IMR-90 (cell line): ENCODE data around the gene GSG1. TPM values are rescaled to one million over a fixed set of nuclear protein-coding genes. Genes with fewer than 3 reads are reported as not detected.

Experiments
- ATAC-seq: fragments of 200-7000 bp; cut with Tn5 transposase; 2 replicates; pipeline ENCODE4 v1.9.1; 2020; ENCODE audit warnings: low read depth, mild to moderate bottlenecking, moderate library complexity
- BruUV-seq: library from RNA; stranded (reverse); fragments of 400-500 nt; replicated peaks from 2 replicates; lab custom pipeline; 2021; lab: Mats Ljungman, UMichigan
- CTCF ChIA-PET: fragments of 300-600 bp; formaldehyde crosslinking; extraction: SDS; loops from one replicate; lab custom pipeline; 2021; ENCODE audit warnings: antibody characterized with exemption; lab: Yijun Ruan, JAX
- POLR2A ChIA-PET: fragments of 300-600 bp; sonication (Branson Sonifier 250); formaldehyde crosslinking; loops from one replicate; lab custom pipeline; 2022; ENCODE audit warnings: antibody characterized with exemption; ENCODE audit not compliant: unreplicated experiment; lab: Charles Lee
- DNase-seq: peaks from one replicate; pipeline ENCODE4 v3.0.0; 2013
- H2AFZ ChIP-seq: replicated peaks from 2 replicates; pipeline ENCODE3; 2013; ENCODE audit warnings: low read length, mild to moderate bottlenecking; ENCODE audit not compliant: poor library complexity
- H2AK5ac ChIP-seq: 2 replicates; pipeline ENCODE4 v1.6.1; 2013; ENCODE audit warnings: low read depth, low read length, inconsistent platforms
- H2AK9ac ChIP-seq: replicated peaks from 2 replicates; pipeline ENCODE3; 2013; ENCODE audit warnings: mild to moderate bottlenecking, low read depth, low read length, moderate library complexity; ENCODE audit not compliant: poor library complexity
- H2BK120ac ChIP-seq: 2 replicates; pipeline ENCODE4 v1.6.1; 2013; ENCODE audit warnings: low read depth, low read length, inconsistent platforms
- H2BK15ac ChIP-seq: 3 replicates; pipeline ENCODE4 v1.6.1; 2013; ENCODE audit warnings: low read depth, low read length, inconsistent platforms
- H2BK20ac ChIP-seq: 2 replicates; pipeline ENCODE4 v1.6.1; 2013; ENCODE audit warnings: low read depth, mild to moderate bottlenecking, inconsistent platforms, low read length, moderate library complexity
- H2BK5ac ChIP-seq: 2 replicates; pipeline ENCODE4 v1.6.1; 2013; ENCODE audit warnings: mild to moderate bottlenecking, low read depth, low read length, inconsistent platforms; ENCODE audit not compliant: poor library complexity, severe bottlenecking
- H3K14ac ChIP-seq: replicated peaks from 2 replicates; pipeline ENCODE4 v1.6.1; 2013; ENCODE audit warnings: low read depth, low read length, inconsistent platforms
- H3K18ac ChIP-seq: 2 replicates; pipeline ENCODE4 v1.6.1; 2013; ENCODE audit warnings: low read depth, low read length, control low read depth
- H3K23ac ChIP-seq: 2 replicates; pipeline ENCODE4 v1.6.1; 2013; ENCODE audit warnings: low read depth, low read length, inconsistent platforms
- H3K27ac ChIP-seq: 2 replicates; pipeline ENCODE4 v1.5.1; 2013; ENCODE audit warnings: mild to moderate bottlenecking, control low read depth, low read length; ENCODE audit not compliant: insufficient read depth
- H3K27me3 ChIP-seq: 2 replicates; pipeline ENCODE4 v1.6.1; 2013; ENCODE audit warnings: low read length; ENCODE audit not compliant: control insufficient read depth, insufficient read depth
- H3K36me3 ChIP-seq: 2 replicates; pipeline ENCODE4 v1.6.1; 2013; ENCODE audit warnings: low read length, mixed read lengths; ENCODE audit not compliant: control insufficient read depth, insufficient read depth
- H3K4ac ChIP-seq: 2 replicates; pipeline ENCODE4 v1.6.1; 2013; ENCODE audit warnings: low read depth, low read length, inconsistent platforms
- H3K4me1 ChIP-seq: 2 replicates; pipeline ENCODE4 v1.6.1; 2013; ENCODE audit warnings: low read length, mixed read lengths; ENCODE audit not compliant: control insufficient read depth, insufficient read depth
- H3K4me2 ChIP-seq: 2 replicates; pipeline ENCODE4 v1.6.1; 2013; ENCODE audit warnings: low read depth, mild to moderate bottlenecking, control low read depth, low read length, moderate library complexity
- H3K4me3 ChIP-seq: 2 replicates; pipeline ENCODE4 v1.5.1; 2013; ENCODE audit warnings: low read depth, mild to moderate bottlenecking, control low read depth, low read length, moderate library complexity; ENCODE audit not compliant: insufficient read depth
- H3K56ac ChIP-seq: 2 replicates; pipeline ENCODE4 v1.6.1; 2013; ENCODE audit warnings: low read length, inconsistent platforms; ENCODE audit not compliant: insufficient read depth; ENCODE audit errors: extremely low read depth
- H3K79me1 ChIP-seq, 2 experiments: 2 replicates each; pipeline ENCODE4 v1.6.1; 2013; ENCODE audit warnings: low read length in 2 of 2, inconsistent platforms in 1 of 2, low read depth in 1 of 2
- H3K9ac ChIP-seq: 2 replicates; pipeline ENCODE4 v1.6.1; 2013; ENCODE audit warnings: low read depth, low read length, control low read depth
- H3K9me1 ChIP-seq: 2 replicates; pipeline ENCODE4 v1.6.1; 2013; ENCODE audit warnings: low read length, inconsistent platforms; ENCODE audit not compliant: insufficient read depth
- H3K9me3 ChIP-seq: 2 replicates; pipeline ENCODE4 v1.6.1; 2013; ENCODE audit warnings: low read length; ENCODE audit not compliant: control insufficient read depth, insufficient read depth
- H4K20me1 ChIP-seq: 2 replicates; pipeline ENCODE4 v1.6.1; 2013; ENCODE audit warnings: low read length, inconsistent platforms; ENCODE audit not compliant: insufficient read depth
- H4K5ac ChIP-seq: 2 replicates; pipeline ENCODE4 v1.6.1; 2013; ENCODE audit warnings: mild to moderate bottlenecking, low read depth, low read length, control low read depth
- H4K8ac ChIP-seq, 2 experiments: 2 replicates each; pipeline ENCODE4 v1.6.1; 2013; ENCODE audit warnings: low read depth in 2 of 2, low read length in 2 of 2, control low read depth in 1 of 2, inconsistent platforms in 1 of 2
- H4K91ac ChIP-seq: 2 replicates; pipeline ENCODE4 v1.6.1; 2013; ENCODE audit warnings: low read depth, low read length, inconsistent platforms; ENCODE audit not compliant: insufficient read depth
- BHLHE40 ChIP-seq: fragments of 150-350 bp; IDR thresholded peaks from 2 replicates; pipeline ENCODE4 v1.6.1; 2016; ENCODE audit warnings: mild to moderate bottlenecking, low read depth, low read length
- CHD1 ChIP-seq: IDR thresholded peaks from 2 replicates; pipeline ENCODE4 v1.6.1; 2012; ENCODE audit warnings: low read depth, low read length, improper control_type of control experiment
- FOS ChIP-seq: fragments of 150-350 bp; IDR thresholded peaks from 2 replicates; pipeline ENCODE4 v1.6.1; 2016; ENCODE audit warnings: low read depth, low read length
- MAFK ChIP-seq: IDR thresholded peaks from 2 replicates; pipeline ENCODE4 v1.6.1; 2012; ENCODE audit warnings: low read depth, low read length, improper control_type of control experiment
- MXI1 ChIP-seq: IDR thresholded peaks from 2 replicates; pipeline ENCODE4 v1.6.1; 2012; ENCODE audit warnings: low read depth, mild to moderate bottlenecking, low read length, moderate library complexity, borderline replicate concordance
- NFE2L2 ChIP-seq: fragments of 150-350 bp; IDR thresholded peaks from 2 replicates; pipeline ENCODE4 v1.6.1; 2016; ENCODE audit warnings: low read depth, mild to moderate bottlenecking, low read length
- RAD21 ChIP-seq: IDR thresholded peaks from 2 replicates; pipeline ENCODE4 v1.6.1; 2012; ENCODE audit warnings: low read length, improper control_type of control experiment
- RCOR1 ChIP-seq: IDR thresholded peaks from 2 replicates; pipeline ENCODE4 v1.6.1; 2012; ENCODE audit warnings: mild to moderate bottlenecking, low read length, improper control_type of control experiment; ENCODE audit not compliant: insufficient replicate concordance
- SMC3 ChIP-seq: fragments of 150-350 bp; IDR thresholded peaks from 2 replicates; pipeline ENCODE4 v1.6.1; 2016; ENCODE audit warnings: low read depth, mild to moderate bottlenecking, antibody characterized with exemption, low read length, moderate library complexity
- WGBS, 2 experiments: methylation state at CpG; one replicate each; pipeline versions ENCODE4 v1.1.5 to v1.1.7; 2013; ENCODE audit warnings: missing lambda C conversion rate in 2 of 2; ENCODE audit not compliant: insufficient read length in 1 of 2; ENCODE audit errors: extremely low coverage in 2 of 2; 5-methylcytosine and 5-hydroxymethylcytosine counted together
- dilution Hi-C: fragments of 300-500 bp; cut with HindIII; formaldehyde crosslinking; loops from one replicate; pipeline ENCODE4 v1.14.3; 2018; ENCODE audit warnings: low sequenced_read_pairs; ENCODE audit not compliant: unreplicated experiment
- in situ Hi-C: fragments of 300-500 bp; cut with MboI; formaldehyde crosslinking; loops from 3 replicates; pipeline ENCODE4 v1.14.3; 2019; ENCODE audit warnings: low sequenced_read_pairs, inconsistent platforms, mixed read lengths
- intact Hi-C: fragments of 100-400 bp; cut with micrococcal nuclease; formaldehyde crosslinking; loops from 2 replicates; pipeline ENCODE4 v1.10.0; 2022
- polyA plus RNA-seq, 3 experiments: library from polyadenylated mRNA; depleted of rRNA; stranded (reverse); fragments of >200 nt; gene quantifications; 2 replicates each; pipeline ENCODE4 v1.2.3, GENCODE V29; 2012; ENCODE audit warnings: low replicate concordance in 1 of 3
- total RNA-seq: library from RNA; depleted of rRNA; stranded (reverse); fragments of >200 nt; gene quantifications from 2 replicates; pipeline ENCODE4 v1.2.3, GENCODE V29; 2012
- TF ChIP-seq, protein P1 (sequence below): fragments of 150-350 bp; IDR thresholded peaks from 2 replicates; pipeline ENCODE4 v1.6.1; 2016; ENCODE audit warnings: low read depth, mild to moderate bottlenecking, low read length, moderate library complexity, borderline replicate concordance
- TF ChIP-seq, protein P2 (sequence below): fragments of 150-350 bp; IDR thresholded peaks from 2 replicates; pipeline ENCODE4 v1.6.1; 2017; ENCODE audit warnings: mild to moderate bottlenecking, antibody characterized with exemption, low read length, low read depth
- TF ChIP-seq, protein P3 (sequence below): conservative IDR thresholded peaks from 2 replicates; pipeline ENCODE4 v1.5.1; 2012; ENCODE audit warnings: mild to moderate bottlenecking, low read depth, low read length, improper control_type of control experiment

GSG1 gene
- total and polyA plus RNA-seq, 2 of the 4 experiments (the other 2 are of a cell fraction), result 1.8 to 2.9 TPM

DNA sequence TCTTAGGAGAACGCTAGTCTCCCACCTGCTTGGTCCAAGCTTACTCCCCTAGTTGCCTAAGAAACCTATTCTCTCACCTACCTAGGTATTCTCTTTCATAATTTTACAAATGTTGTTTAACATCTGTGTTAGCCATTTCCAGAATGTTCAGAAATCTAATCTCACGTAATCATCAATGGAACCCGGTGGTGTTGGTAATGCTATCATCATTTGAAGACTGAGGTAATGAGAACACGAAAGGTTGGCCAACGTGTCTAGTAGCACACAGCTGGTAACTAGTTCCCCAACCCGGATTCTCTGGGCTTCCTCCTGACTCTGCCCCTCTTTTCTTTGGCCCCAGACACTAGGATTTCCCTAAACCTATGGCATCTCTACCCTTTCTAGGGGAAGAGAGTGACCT is 49.3 kb upstream of the GSG1 start:
- no peaks in the 10 kb centered on the region for H3K27me3 ChIP-seq
- H3K56ac ChIP-seq, result no peak overlapping the region
- H3K14ac ChIP-seq, result no peak overlapping the region
- ATAC-seq, result no peak
- H2AK9ac ChIP-seq, result no peak overlapping the region
- in situ Hi-C loops (no loop called here), intact Hi-C loops (no loop called here), dilution Hi-C loops (no loop called here)
- ChIA-PET CTCF (interaction anchor here (1.7 kb wide), 1 partner anchor 26 kb away, joined by 4 read pairs; no protein-coding TSS in a partner anchor), POLR2A (no interaction called here)
- H3K4me2 ChIP-seq, result no peak overlapping the region
- H3K9ac ChIP-seq, result no peak overlapping the region
- H3K4me1 ChIP-seq, result peaks cover 9% of the 10 kb centered on the region
- no peak overlapping the region for H3K23ac ChIP-seq
- no peak overlapping the region for H3K27ac ChIP-seq
- H2BK15ac ChIP-seq, result no peak overlapping the region
- no peaks in the 10 kb centered on the region for H4K20me1 ChIP-seq
- H3K36me3 ChIP-seq, result no peaks in the 10 kb centered on the region
- no peak overlapping the region for H3K18ac ChIP-seq
- no peak overlapping the region for H4K91ac ChIP-seq
- H3K79me1 ChIP-seq, result no peaks in the 10 kb centered on the region
- no peak overlapping the region for H3K4me3 ChIP-seq
- no peak overlapping the region for H4K5ac ChIP-seq
- H3K4ac ChIP-seq, result no peak overlapping the region
- H2AFZ ChIP-seq, result no peak overlapping the region
- BruUV-seq, result no TSS peak
- TF ChIP-seq, protein P1, sequence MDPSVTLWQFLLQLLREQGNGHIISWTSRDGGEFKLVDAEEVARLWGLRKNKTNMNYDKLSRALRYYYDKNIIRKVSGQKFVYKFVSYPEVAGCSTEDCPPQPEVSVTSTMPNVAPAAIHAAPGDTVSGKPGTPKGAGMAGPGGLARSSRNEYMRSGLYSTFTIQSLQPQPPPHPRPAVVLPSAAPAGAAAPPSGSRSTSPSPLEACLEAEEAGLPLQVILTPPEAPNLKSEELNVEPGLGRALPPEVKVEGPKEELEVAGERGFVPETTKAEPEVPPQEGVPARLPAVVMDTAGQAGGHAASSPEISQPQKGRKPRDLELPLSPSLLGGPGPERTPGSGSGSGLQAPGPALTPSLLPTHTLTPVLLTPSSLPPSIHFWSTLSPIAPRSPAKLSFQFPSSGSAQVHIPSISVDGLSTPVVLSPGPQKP, result no peak
- TF ChIP-seq SMC3 (no peak), MXI1 (no peak), RCOR1 (no peak), RAD21 (no peak), CHD1 (no peak), NFE2L2 (no peak), BHLHE40 (no peak), MAFK (no peak), FOS (no peak)
- TF ChIP-seq, protein P2, sequence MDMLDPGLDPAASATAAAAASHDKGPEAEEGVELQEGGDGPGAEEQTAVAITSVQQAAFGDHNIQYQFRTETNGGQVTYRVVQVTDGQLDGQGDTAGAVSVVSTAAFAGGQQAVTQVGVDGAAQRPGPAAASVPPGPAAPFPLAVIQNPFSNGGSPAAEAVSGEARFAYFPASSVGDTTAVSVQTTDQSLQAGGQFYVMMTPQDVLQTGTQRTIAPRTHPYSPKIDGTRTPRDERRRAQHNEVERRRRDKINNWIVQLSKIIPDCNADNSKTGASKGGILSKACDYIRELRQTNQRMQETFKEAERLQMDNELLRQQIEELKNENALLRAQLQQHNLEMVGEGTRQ, result no peak
- TF ChIP-seq, protein P3, sequence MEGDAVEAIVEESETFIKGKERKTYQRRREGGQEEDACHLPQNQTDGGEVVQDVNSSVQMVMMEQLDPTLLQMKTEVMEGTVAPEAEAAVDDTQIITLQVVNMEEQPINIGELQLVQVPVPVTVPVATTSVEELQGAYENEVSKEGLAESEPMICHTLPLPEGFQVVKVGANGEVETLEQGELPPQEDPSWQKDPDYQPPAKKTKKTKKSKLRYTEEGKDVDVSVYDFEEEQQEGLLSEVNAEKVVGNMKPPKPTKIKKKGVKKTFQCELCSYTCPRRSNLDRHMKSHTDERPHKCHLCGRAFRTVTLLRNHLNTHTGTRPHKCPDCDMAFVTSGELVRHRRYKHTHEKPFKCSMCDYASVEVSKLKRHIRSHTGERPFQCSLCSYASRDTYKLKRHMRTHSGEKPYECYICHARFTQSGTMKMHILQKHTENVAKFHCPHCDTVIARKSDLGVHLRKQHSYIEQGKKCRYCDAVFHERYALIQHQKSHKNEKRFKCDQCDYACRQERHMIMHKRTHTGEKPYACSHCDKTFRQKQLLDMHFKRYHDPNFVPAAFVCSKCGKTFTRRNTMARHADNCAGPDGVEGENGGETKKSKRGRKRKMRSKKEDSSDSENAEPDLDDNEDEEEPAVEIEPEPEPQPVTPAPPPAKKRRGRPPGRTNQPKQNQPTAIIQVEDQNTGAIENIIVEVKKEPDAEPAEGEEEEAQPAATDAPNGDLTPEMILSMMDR, result no peak
- no peak overlapping the region for H2BK5ac ChIP-seq
- 93% methylated on average over 4 of the region's 6 CpGs; no CpG with 5 or more reads in 1 of the 2 experiments for WGBS, 2 experiments
- DNase-seq, result no peak
- H3K9me3 ChIP-seq, result no peaks in the 10 kb centered on the region
- H2BK120ac ChIP-seq, result no peak overlapping the region
- H2AK5ac ChIP-seq, result no peak overlapping the region
- no peak overlapping the region for H4K8ac ChIP-seq
- no peak overlapping the region for H2BK20ac ChIP-seq
- H3K9me1 ChIP-seq, result no peaks in the 10 kb centered on the region
